ENCODE data around the gene RHOT2. TPM values are rescaled to one million over a fixed set of nuclear protein-coding genes. Genes with fewer than 3 reads are reported as not detected.
"Not testable (repeated sequence)": the region's sequence is repeated elsewhere in the genome, so short reads cannot be mapped to it uniquely, and the experiment has no call there.

RHOT2 gene
- total RNA-seq, 3 donors from 2014 or later: 212 to 215 (median 212) TPM

DNA sequence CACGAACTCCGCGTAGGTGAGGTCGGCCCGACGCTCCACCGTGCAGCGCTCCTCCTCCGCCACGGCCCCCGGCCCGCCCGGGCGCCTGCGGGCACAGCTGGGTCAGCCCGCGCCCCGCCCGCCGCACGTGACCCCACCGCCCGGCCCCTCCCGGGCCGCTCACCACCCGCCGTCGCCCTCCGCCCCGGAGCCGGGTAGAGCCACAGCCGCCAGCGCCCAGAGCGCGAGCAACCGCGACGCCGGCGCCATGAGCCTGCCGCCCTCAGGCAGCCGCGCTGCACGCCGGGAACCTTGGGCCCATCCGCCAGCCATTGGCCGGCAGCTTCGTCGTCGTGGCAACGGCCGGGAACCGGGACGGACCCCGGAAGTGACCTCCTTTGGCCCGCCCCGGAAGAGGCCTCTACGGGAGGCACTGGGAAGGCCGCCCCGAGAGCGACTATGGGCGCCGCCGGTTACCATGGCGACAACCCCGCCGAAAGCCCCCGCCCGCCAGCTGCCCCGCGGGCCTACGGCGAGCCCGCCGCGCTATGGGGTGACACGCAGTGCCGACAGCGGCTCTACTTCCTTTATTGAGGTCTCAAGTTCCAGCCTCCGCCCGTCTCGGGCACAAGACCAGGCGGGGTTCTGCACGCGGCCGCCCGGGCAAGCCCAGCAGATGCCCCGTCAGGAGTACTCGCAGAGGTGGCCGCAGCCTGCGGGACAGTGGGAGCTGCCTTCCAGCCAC, 16.3 kb downstream of the RHOT2 start, which contains the start of gene JMJD8:
Gene JMJD8 (minus strand): TSS at position 264 of the 724 bp plus-strand sequence. CDS start 15 bp downstream, at position 249.
- H3K4me1 Mint-ChIP-seq (ENCODE audit: low read depth): peaks cover 26% of the 10 kb centered on the region
- no peaks in the 10 kb centered on the region for H3K27me3 Mint-ChIP-seq (ENCODE audit: low read depth)
- no peaks in the 10 kb centered on the region for H3K9me3 Mint-ChIP-seq
- ATAC-seq: peak; percentile 72 to 73
- peak within 1 kb of the TSS; percentile 80 for H3K4me3 Mint-ChIP-seq
- peaks cover 11% of the 10 kb centered on the region for H3K36me3 Mint-ChIP-seq (ENCODE audit: insufficient read depth)
- peak; percentile 95 for DNase-seq

DNA sequence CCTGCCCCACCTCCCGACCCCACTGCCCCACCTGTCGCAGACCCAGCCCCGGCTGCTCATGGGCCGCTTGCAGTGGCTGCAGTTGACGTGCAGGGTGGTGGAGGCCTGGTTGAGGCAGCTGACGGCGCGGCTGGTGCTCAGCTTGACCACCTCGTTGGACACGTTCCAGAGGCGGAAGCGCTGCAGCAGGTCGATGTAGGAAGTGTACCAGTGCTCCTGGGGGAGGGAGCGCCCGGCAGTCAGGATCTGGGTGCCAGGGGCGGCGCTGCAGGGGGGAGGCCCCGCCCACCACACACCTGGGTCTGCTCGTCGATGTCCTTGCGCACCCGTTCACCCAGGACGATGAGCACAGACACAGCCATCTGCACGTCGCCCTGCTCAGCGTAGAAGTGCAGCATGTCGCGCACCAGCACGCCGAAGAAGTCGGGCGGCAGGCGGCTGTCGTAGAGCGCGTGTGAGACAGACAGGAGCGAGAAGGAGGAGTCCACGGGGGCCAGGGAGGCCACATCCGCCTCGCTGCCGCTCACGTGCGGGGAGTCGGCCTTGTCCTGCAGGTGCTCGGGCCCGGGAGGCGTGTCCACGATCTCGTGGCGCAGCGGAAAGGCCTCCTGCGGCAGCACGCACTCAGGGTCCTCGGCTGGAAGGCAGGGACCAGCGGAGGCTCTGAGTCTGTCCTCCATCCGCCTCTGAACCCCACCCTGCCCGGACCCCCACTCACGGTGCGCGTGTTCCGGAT, 17.2 kb downstream of the RHOT2 start:
- H3K4me1 Mint-ChIP-seq (ENCODE audit: low read depth): peaks cover 28% of the 10 kb centered on the region
- H3K4me3 Mint-ChIP-seq: no peak overlapping the region
- no peaks in the 10 kb centered on the region for H3K27me3 Mint-ChIP-seq (ENCODE audit: low read depth)

DNA sequence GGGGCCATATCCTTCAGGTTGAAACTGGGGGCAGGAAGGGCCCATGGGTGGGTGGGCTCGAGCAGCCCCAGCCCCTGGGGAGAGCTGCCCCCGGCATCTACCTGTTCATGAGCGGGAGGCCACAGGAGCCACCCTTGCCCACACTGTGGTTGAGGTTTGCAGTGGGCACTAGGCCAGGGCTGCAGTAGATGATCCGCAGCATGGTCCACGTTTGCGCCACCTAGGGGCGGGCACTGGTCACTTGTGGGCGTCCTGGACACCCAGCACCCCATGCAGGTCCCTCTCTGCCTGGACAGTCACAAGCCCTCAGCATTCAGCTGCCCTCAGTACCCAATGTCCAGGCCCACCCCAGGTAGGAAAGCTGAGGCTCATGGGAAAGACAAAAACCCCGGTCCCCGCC, 18.0 kb downstream of the RHOT2 start:
- no peaks in the 10 kb centered on the region for H3K27me3 Mint-ChIP-seq (ENCODE audit: low read depth)
- H3K9me3 Mint-ChIP-seq: no peaks in the 10 kb centered on the region
- DNase-seq (no peak), ATAC-seq (no peak)
- H3K4me3 Mint-ChIP-seq: no peak overlapping the region
- H3K36me3 Mint-ChIP-seq (ENCODE audit: insufficient read depth): peaks cover 9% of the 10 kb centered on the region
- peaks cover 29% of the 10 kb centered on the region for H3K4me1 Mint-ChIP-seq (ENCODE audit: low read depth)

More for the DNA sequence above, 17.2 kb downstream of the RHOT2 start:
- H3K36me3 Mint-ChIP-seq (ENCODE audit: insufficient read depth): peaks cover 11% of the 10 kb centered on the region
- no peaks in the 10 kb centered on the region for H3K9me3 Mint-ChIP-seq
- no peak for ATAC-seq
- no peak for DNase-seq

DNA sequence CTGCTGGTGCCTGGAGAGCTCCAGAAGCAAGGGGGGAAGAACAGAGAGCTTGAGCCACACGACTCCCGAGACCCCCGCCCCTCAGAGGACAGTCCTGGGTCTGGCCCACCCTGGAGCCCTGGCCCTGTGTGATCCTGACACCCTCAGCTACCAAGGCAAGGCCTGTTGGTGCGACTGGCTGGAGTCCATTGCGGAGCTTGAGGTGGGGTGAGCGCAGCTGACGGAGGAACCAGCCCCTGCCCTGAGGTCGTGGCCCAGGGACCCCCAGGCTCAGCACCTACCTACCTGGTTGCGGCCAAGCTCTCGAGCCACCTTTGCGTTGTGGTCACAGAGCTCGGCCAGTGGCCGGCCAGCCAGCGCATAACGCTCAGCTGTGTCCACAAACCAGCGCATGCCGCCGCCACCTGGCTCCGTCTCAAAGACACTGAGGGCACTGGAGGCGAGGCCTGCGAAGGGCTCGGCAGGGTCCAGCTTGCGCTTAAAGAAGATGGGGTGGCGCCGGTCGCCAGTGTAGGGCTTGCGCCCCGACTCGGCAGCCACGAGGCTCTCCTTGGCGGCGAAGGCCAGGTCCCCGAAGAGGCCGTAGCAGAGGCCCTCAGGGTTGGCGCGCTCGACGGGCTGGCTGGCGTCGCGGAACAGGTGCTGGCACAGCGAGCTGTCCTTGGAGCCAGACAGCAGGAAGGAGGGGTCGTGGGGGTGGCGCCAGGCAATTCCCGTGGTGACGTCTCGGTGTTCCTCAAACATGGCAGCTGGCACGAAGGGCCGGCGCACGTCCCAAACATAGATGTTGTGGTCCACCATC, 18.7 kb downstream of the RHOT2 start:
- Mint-ChIP-seq H3K9me3 (no peaks in the 10 kb centered on the region), H3K36me3 (ENCODE audit: insufficient read depth) (peaks cover 7% of the 10 kb centered on the region), H3K4me1 (ENCODE audit: low read depth) (peaks cover 25% of the 10 kb centered on the region), H3K4me3 (no peak overlapping the region), H3K27me3 (ENCODE audit: low read depth) (no peaks in the 10 kb centered on the region)
- ATAC-seq (no peak), DNase-seq (no peak)

DNA sequence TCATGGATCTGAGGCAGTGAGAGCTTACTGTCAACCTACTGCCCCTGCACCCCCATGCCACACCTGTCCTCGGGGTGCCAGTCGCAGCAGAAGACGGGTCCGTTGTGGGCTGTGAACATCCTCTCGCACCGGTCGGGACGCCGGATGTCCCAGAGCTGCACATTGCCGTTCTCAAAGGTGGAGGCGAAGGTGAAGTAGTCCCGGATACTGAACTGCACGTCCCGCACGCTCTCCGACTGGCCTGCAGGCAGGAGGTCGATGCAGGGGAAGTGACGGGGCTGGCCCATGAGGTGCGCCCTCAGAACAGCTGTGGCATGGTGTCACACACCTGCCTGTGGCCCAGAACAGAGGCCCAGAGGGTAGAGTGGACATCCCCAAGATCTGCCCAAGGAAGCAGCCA, 19.6 kb downstream of the RHOT2 start:
- no peak for ATAC-seq
- no peaks in the 10 kb centered on the region for H3K9me3 Mint-ChIP-seq
- no peak for DNase-seq
- H3K27me3 Mint-ChIP-seq (ENCODE audit: low read depth): no peaks in the 10 kb centered on the region
- H3K36me3 Mint-ChIP-seq (ENCODE audit: insufficient read depth): peaks cover 2% of the 10 kb centered on the region
- peaks cover 22% of the 10 kb centered on the region for H3K4me1 Mint-ChIP-seq (ENCODE audit: low read depth)
- H3K4me3 Mint-ChIP-seq: no peak overlapping the region

DNA sequence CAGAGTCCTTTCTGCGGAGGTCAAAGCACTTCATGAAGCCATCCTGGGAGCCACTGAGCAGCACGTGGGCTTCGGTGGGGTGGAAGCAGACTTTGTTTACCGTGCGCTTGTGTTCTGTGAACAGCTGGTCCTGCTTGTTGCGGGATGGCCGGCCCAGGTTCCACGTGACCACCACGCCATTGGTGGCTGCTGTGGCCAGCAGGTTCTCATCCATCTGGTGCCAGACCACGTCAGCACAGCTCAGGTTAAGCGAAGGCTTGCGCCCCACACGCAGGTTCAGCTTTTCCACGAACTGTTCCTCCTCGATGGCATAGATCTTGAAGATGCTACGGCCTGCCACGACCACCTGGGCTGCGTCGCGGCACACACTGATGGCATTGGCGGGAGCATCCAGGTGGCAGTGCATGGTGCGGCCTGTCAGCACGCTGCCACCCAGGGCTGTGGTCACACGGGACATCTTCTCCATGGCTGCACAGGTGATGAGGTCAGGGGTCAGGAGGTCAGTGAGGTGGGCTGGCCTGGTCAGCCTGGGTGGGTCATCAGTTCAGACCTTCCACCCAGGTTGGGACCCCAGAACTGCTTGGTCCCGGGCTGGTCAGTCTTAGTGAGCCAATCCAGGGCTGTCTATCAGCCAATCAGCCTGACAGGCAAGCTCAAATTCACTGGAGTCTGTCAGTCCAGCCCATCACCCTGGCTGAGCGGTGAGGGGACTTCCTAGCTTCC, 21.4 kb downstream of the RHOT2 start:
- Mint-ChIP-seq H3K9me3 (no peaks in the 10 kb centered on the region), H3K4me3 (peak overlapping the region; percentile 92), H3K27me3 (ENCODE audit: low read depth) (no peaks in the 10 kb centered on the region), H3K4me1 (ENCODE audit: low read depth) (peaks cover 22% of the 10 kb centered on the region), H3K36me3 (ENCODE audit: insufficient read depth) (no peaks in the 10 kb centered on the region)
- ATAC-seq (no peak), DNase-seq (no peak)

DNA sequence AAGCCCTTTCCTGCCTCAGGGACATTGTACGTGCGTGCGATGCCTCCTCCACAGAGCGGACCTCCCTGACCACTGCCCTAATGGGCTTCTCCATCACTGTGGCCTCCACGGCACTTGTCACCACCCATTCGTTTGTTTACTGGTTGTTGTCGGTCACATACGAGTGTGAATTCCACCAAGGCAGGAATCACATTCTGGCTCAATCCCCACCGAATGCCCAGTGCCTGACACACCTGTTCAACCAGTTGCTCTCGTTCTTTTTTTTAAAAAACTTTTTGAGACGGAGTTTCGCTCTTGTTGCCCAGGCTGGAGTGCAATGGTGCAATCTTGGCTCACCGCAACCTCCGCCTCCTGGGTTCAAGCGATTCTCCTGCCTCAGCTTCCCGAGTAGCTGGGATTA, 23.3 kb downstream of the RHOT2 start:
- DNase-seq; ATAC-seq; H3K36me3 Mint-ChIP-seq (ENCODE audit: insufficient read depth); H3K27me3 Mint-ChIP-seq (ENCODE audit: low read depth); H3K9me3 Mint-ChIP-seq: not testable (repeated sequence)
- peaks cover 28% of the 10 kb centered on the region for H3K4me1 Mint-ChIP-seq (ENCODE audit: low read depth)
- peak overlapping the region; percentile 62 for H3K4me3 Mint-ChIP-seq

DNA sequence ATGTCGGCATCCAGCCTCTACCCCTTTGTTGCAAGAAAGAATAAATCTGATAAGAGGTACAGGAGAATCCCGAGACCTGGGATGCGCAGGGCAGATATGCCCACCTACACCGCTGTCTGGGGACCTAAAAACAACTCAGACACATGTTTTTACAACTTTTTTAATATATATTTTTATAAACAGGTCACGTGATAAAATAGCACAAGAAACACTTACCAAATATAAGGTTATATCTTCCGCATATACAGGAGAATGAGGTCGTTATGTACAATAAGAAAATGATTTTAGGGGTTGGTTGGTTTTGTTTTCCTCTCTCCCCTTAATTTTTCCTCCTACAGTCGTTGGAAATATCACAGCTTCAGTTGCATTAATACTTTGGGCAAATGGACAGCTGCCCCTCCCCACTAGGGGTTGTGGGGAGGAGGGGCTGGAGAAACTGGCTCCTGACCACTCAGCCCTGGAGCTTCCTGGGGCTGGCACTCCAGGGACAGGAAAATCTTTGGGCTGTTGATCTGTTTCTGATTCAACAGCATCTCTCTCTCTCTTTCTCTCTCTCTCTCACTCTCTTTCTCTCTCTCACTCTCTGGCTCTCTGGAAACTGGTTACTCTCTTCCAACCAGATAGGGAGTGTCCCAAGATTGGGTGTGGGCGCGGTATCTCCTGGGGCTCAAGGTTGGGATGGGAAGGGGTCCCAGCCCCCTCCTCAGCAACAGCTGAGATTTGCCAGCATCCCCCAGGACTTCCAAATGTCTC, 24.6 kb downstream of the RHOT2 start:
- DNase-seq (no peak), ATAC-seq (no peak)
- Mint-ChIP-seq H3K4me1 (ENCODE audit: low read depth) (peaks cover 32% of the 10 kb centered on the region), H3K9me3 (no peaks in the 10 kb centered on the region), H3K36me3 (ENCODE audit: insufficient read depth) (no peaks in the 10 kb centered on the region), H3K27me3 (ENCODE audit: low read depth) (peaks cover 2% of the 10 kb centered on the region), H3K4me3 (peak overlapping the region; percentile 45)

DNA sequence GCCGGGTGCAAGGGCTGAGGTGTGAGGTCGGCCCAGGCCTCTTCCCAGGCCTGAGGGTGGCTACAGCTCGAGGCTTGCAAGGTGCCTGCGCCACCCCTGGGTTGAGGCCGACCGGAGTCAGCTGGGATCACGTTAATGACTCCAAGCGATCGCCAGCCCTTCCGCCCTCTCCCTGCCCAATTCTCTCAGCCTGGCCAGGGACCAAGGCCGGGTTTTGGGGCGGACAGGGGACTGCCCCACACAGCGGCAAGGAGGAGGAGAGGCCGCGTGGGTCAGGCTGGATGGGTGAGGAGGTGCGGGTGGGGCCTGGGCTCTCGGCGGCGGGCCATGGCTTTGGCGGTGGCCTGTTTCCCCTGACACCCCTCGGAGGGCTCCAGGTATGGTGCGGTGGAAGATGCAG, 25.4 kb downstream of the RHOT2 start:
- H3K9me3 Mint-ChIP-seq: no peaks in the 10 kb centered on the region
- H3K4me3 Mint-ChIP-seq: no peak overlapping the region
- no peaks in the 10 kb centered on the region for H3K36me3 Mint-ChIP-seq (ENCODE audit: insufficient read depth)
- ATAC-seq (no peak), DNase-seq (no peak)
- peaks cover 32% of the 10 kb centered on the region for H3K4me1 Mint-ChIP-seq (ENCODE audit: low read depth)
- H3K27me3 Mint-ChIP-seq (ENCODE audit: low read depth): peaks cover 2% of the 10 kb centered on the region

DNA sequence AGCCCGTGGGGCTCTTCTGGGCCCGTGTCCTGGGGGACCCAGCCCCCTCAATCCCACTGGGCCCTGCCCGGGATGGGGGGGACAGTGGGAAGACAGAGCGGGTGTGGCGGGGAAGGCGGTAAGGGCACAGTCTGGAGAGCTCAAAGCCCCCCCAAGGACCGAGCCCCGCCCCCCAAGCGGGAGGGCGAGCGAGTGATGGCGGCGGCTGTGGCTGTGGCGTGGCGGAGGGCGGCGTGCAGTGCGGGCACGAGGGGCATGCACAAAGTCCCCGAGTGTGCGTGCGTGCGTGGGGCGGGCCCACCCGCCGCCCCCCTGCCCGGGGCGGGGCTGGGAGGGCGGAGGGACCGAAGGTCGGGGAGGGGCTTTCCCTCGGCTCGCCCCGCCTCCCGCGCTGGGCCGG, 25.8 kb downstream of the RHOT2 start:
- ATAC-seq: no peak
- H3K27me3 Mint-ChIP-seq (ENCODE audit: low read depth): peaks cover 2% of the 10 kb centered on the region
- peak; percentile 37 for DNase-seq
- H3K4me3 Mint-ChIP-seq: no peak overlapping the region
- H3K4me1 Mint-ChIP-seq (ENCODE audit: low read depth): peaks cover 31% of the 10 kb centered on the region
- no peaks in the 10 kb centered on the region for H3K9me3 Mint-ChIP-seq
- no peaks in the 10 kb centered on the region for H3K36me3 Mint-ChIP-seq (ENCODE audit: insufficient read depth)

DNA sequence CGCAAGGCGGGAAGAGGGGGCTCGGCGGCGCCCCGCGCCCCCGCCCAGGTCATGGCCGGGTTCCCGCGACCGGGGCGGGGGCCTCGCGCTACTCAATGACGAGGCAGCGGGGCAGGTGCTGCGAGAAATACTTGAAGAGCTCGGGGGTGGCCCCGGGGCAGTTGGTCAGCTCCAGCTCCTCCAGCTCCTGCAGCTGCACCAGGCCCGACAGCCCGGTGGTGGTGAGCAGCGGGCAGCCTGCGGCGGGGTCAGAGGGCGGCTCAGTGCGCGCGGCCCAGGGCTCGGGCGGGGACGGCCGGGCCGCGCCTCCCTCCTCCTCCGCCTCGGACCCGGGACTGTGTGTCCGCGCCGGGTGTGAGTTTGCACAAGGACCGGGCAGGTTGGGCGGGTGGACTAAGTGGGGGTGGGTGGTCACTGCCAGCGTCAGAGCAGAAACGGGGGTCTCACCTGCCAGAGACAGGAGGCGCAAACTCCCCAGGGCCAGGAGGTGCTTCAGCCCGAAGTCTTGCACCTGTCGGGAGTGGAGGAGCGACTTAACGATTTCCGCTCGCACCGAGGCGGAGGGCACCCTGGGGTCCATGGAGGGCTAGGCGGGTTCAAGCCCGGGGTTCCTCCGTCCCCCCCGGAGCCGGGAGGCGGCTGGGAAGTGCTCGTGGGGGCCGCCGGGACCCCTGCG, 26.4 kb downstream of the RHOT2 start:
- H3K4me1 Mint-ChIP-seq (ENCODE audit: low read depth): peaks cover 29% of the 10 kb centered on the region
- peak overlapping the region; percentile 55 for H3K4me3 Mint-ChIP-seq
- H3K9me3 Mint-ChIP-seq: no peaks in the 10 kb centered on the region
- H3K36me3 Mint-ChIP-seq (ENCODE audit: insufficient read depth): no peaks in the 10 kb centered on the region
- ATAC-seq: no peak
- no peak for DNase-seq
- H3K27me3 Mint-ChIP-seq (ENCODE audit: low read depth): peaks cover 2% of the 10 kb centered on the region

DNA sequence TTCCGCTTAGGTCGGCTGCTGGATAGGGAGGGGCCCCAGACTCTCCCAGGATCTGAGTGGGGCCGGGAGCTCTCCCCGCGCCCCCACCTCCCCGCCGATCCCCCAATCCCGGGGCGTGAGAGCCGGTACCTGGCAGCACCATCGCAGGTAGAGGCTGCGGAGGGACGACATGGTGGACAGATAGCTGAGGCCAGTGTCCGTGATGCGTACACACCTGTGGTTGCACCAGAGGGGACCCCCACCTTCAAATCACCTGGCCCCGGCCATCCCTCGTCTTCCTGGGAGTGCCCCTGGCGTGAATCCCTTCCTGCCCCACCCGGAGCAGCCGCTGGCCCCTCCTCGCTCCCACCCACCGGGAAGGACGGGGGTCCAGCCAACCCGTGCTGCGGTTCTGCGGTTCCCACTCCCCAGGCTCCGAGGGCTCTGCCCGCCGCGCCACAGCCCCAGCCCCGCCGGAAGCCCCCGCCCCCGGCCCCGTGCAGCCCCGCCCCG, 27.0 kb downstream of the RHOT2 start:
- peak overlapping the region; percentile 46 for H3K4me3 Mint-ChIP-seq

More for the DNA sequence above, 27.0 kb downstream of the RHOT2 start:
- Mint-ChIP-seq H3K9me3 (no peaks in the 10 kb centered on the region), H3K4me1 (ENCODE audit: low read depth) (peaks cover 28% of the 10 kb centered on the region), H3K36me3 (ENCODE audit: insufficient read depth) (no peaks in the 10 kb centered on the region), H3K27me3 (ENCODE audit: low read depth) (peaks cover 2% of the 10 kb centered on the region)
- ATAC-seq (no peak), DNase-seq (no peak)

Data from activated T-cell treated with anti-CD3 and anti-CD28 coated beads, Interleukin-2, amount 50 U/mL, for 4 hours (primary cell).